GM23248 (cell line): ENCODE data around the gene CLOCK.

Experiments used
- EZH2 ChIP-seq: fragments of 200-600 bp; sonication (generic); IDR thresholded peaks from 2 replicates; pipeline ENCODE4 v1.6.1; 2018; ENCODE audit warnings: antibody characterized with exemption, mild to moderate bottlenecking; ENCODE audit not compliant: insufficient read depth, poor library complexity, severe bottlenecking
- EZH2phosphoT487 ChIP-seq: fragments of 200-600 bp; sonication (generic); IDR thresholded peaks from 2 replicates; pipeline ENCODE4 v1.6.1; 2018; ENCODE audit warnings: antibody characterized with exemption, moderate library complexity, mild to moderate bottlenecking, low read depth; ENCODE audit not compliant: insufficient read depth

GRCh38 chr4:55530167-55530566 lies 16.5 kb downstream of the CLOCK start:
- TF ChIP-seq EZH2 (no peak), EZH2phosphoT487 (no peak)
